Ascending aorta (tissue), 2 donors: ENCODE results near the gene IRGQ. TPM values are rescaled to one million over a fixed set of nuclear protein-coding genes. Genes with fewer than 3 reads are reported as not detected.
A peak's percentile ranks its signal among the peaks of the same experiment; 100 is the strongest.

Experiments
- DNase-seq, 2 donors: peaks; one replicate each; pipeline ENCODE4 v3.0.0-alpha.2; 2019; ENCODE audit warnings: low spot score in 2 of 2
- H3K27ac ChIP-seq, 2 donors: fragments of 200-600 bp; sonication (generic); one replicate each; pipeline ENCODE4 v1.5.1; 2016 to 2017; ENCODE audit warnings: mild to moderate bottlenecking in 1 of 2
- H3K27me3 ChIP-seq: fragments of 200-600 bp; sonication (generic); one replicate; pipeline ENCODE4 v1.5.1; 2017
- H3K36me3 ChIP-seq, 2 donors: fragments of 200-600 bp; sonication (generic); one replicate each; pipeline ENCODE4 v1.5.1; 2016
- H3K4me1 ChIP-seq, 2 donors: fragments of 200-600 bp; sonication (generic); one replicate each; pipeline ENCODE4 v1.5.1; 2016 to 2017; ENCODE audit warnings: mild to moderate bottlenecking in 1 of 2
- H3K4me3 ChIP-seq, 2 donors: fragments of 200-600 bp; sonication (generic); one replicate each; pipeline ENCODE4 v1.5.1; 2016 to 2017; ENCODE audit warnings: mild to moderate bottlenecking in 1 of 2
- H3K9me3 ChIP-seq, 2 donors: fragments of 200-600 bp; sonication (generic); one replicate each; pipeline ENCODE4 v1.5.1; 2016
- CTCF ChIP-seq, 3 experiments: fragments of 200-600 bp in 2 of 3; fragments of 450-650 bp in 1 of 3; sonication (generic) in 2 of 3; IDR thresholded peaks; one replicate each; pipeline ENCODE4 v1.5.1; 2016 to 2019; ENCODE audit warnings: antibody characterized with exemption in 3 of 3, mild to moderate bottlenecking in 1 of 3, moderate library complexity in 1 of 3
- intact Hi-C: fragments of 100-400 bp; cut with DNase I; formaldehyde crosslinking; loops from one replicate; pipeline ENCODE4 v1.15.1; 2023
- total RNA-seq: library from RNA; depleted of rRNA; stranded (reverse); fragments of >200 nt; gene quantifications from one replicate; pipeline ENCODE4 v1.1.0, GENCODE V29; 2016

IRGQ gene
- 17.2 TPM for total RNA-seq

- TF ChIP-seq CTCF (IDR thresholded peaks at IDR 0.05), result no peak
- peak within 1 kb of the TSS; percentile 94 to 99 for H3K27ac ChIP-seq
- H3K9me3 ChIP-seq, result no peaks in the 10 kb centered on the region
- peaks cover 38 to 43% of the 10 kb centered on the region in 2 donors for H3K36me3 ChIP-seq
- peaks cover 22 to 23% of the 10 kb centered on the region in 2 donors for H3K4me1 ChIP-seq
- peak; percentile 99 to 100 for DNase-seq
- no peaks in the 10 kb centered on the region for H3K27me3 ChIP-seq
- intact Hi-C loops, result loop anchor here (1.0 to 10.0 kb wide), 6 partner anchors 21 to 1641 kb away; partner anchors contain the start of genes PINLYP, RABAC1, SMG9 and XRCC1
- H3K4me3 ChIP-seq, result peak within 1 kb of the TSS; percentile 59 to 88
Measured at GRCh38 chr19:43595999-43596841, at the start of gene IRGQ, which contains the start of gene ZNF576. Gene IRGQ (minus strand): TSS chr19:43596134. CDS start chr19:43595338, 796 bp downstream. Gene ZNF576 (plus strand): TSS chr19:43596595. CDS start chr19:43597109, 514 bp downstream.

- TF ChIP-seq CTCF (IDR thresholded peaks at IDR 0.05), result no peak
- intact Hi-C loops, result no loop called here
- no peaks in the 10 kb centered on the region for H3K27me3 ChIP-seq
Measured at GRCh38 chr19:43644181-43644580, 48.2 kb upstream of the IRGQ start.

GRCh38 chr19:43643326-43643725, 47.4 kb upstream of the IRGQ start:
- H3K27ac ChIP-seq, result no peak overlapping the region
- no peak overlapping the region for H3K4me3 ChIP-seq
- intact Hi-C loops, result no loop called here
- H3K9me3 ChIP-seq, result peaks cover 0 to 5% of the 10 kb centered on the region in 2 donors
- no peak for DNase-seq
- peaks cover 0 to 7% of the 10 kb centered on the region in 2 donors for H3K4me1 ChIP-seq
- H3K27me3 ChIP-seq, result no peaks in the 10 kb centered on the region
- H3K36me3 ChIP-seq, result peaks cover 6 to 12% of the 10 kb centered on the region in 2 donors
- TF ChIP-seq CTCF (IDR thresholded peaks at IDR 0.05), result no peak

More at GRCh38 chr19:43644181-43644580, 48.2 kb upstream of the IRGQ start:
- Histone ChIP-seq H3K4me3 (no peak overlapping the region), H3K4me1 (peaks cover 0 to 7% of the 10 kb centered on the region in 2 donors), H3K9me3 (peaks cover 0 to 5% of the 10 kb centered on the region in 2 donors), H3K36me3 (peaks cover 13 to 20% of the 10 kb centered on the region in 2 donors), H3K27ac (no peak overlapping the region)
- no peak for DNase-seq

- no peak overlapping the region for H3K27ac ChIP-seq
- no peak for DNase-seq
- peaks cover 0 to 7% of the 10 kb centered on the region in 2 donors for H3K4me1 ChIP-seq
- intact Hi-C loops, result no loop called here
- TF ChIP-seq CTCF (IDR thresholded peaks at IDR 0.05), result no peak
- peaks cover 4 to 7% of the 10 kb centered on the region in 2 donors for H3K36me3 ChIP-seq
- H3K27me3 ChIP-seq, result no peaks in the 10 kb centered on the region
- H3K4me3 ChIP-seq, result no peak overlapping the region
- H3K9me3 ChIP-seq, result peaks cover 0 to 5% of the 10 kb centered on the region in 2 donors
Measured at GRCh38 chr19:43642531-43642930, 46.6 kb upstream of the IRGQ start.

- intact Hi-C loops, result no loop called here
- no peak for DNase-seq
Measured at GRCh38 chr19:43641333-43641732, 45.4 kb upstream of the IRGQ start.

More at GRCh38 chr19:43641333-43641732, 45.4 kb upstream of the IRGQ start:
- Histone ChIP-seq H3K36me3 (no peaks in the 10 kb centered on the region), H3K27me3 (no peaks in the 10 kb centered on the region), H3K4me3 (no peak overlapping the region), H3K27ac (no peak overlapping the region), H3K4me1 (peaks cover 0 to 7% of the 10 kb centered on the region in 2 donors), H3K9me3 (no peaks in the 10 kb centered on the region)
- no peak for TF ChIP-seq CTCF (IDR thresholded peaks at IDR 0.05)
